Transverse colon (tissue), 4 donors: ENCODE data around the gene UBE2O.

Source experiments
- CTCF ChIP-seq, 5 experiments: fragments of 200-600 bp in 3 of 5; fragments of 450-650 bp in 2 of 5; sonication (generic) in 3 of 5; IDR thresholded peaks; 1 replicate in 2 of 5; 2 replicates in 3 of 5; pipeline ENCODE4 v1.5.1; 2016 to 2017; ENCODE audit warnings: antibody characterized with exemption in 5 of 5, inconsistent platforms in 3 of 5, mild to moderate bottlenecking in 2 of 5, moderate library complexity in 1 of 5
- EP300 ChIP-seq: sonication (generic); formaldehyde crosslinking; IDR thresholded peaks from one replicate; pipeline ENCODE4 v1.6.1; 2017; ENCODE audit warnings: antibody characterized with exemption, low read depth
- POLR2A ChIP-seq: fragments of 450-650 bp; IDR thresholded peaks from one replicate; pipeline ENCODE4 v1.6.1; 2016; ENCODE audit warnings: antibody characterized with exemption, mild to moderate bottlenecking, moderate library complexity
- POLR2AphosphoS5 ChIP-seq, 3 donors: sonication (generic); formaldehyde crosslinking; IDR thresholded peaks; one replicate each; pipeline ENCODE4 v1.6.1; 2016; ENCODE audit warnings: antibody characterized with exemption in 3 of 3

- TF ChIP-seq CTCF (IDR thresholded peaks at IDR 0.05) = no peak
- no peak for TF ChIP-seq POLR2A
- no peak for TF ChIP-seq EP300
- no peak for TF ChIP-seq POLR2AphosphoS5 (IDR thresholded peaks at IDR 0.05)
Observed at GRCh38 chr17:76354747-76355310, 98.1 kb downstream of the UBE2O start.
